DOHH2 (cell line): ENCODE data around the gene CDIPT.

Source experiments
- H3F3A ChIP-seq: fragments of 200-600 bp; sonication (generic), shearing (Covaris generic); 2 replicates; pipeline ENCODE4 v1.6.0; 2016; ENCODE audit warnings: antibody characterized with exemption, mild to moderate bottlenecking; ENCODE audit not compliant: control insufficient read depth, insufficient read depth
- H3K27ac ChIP-seq: fragments of 200-600 bp; sonication (generic); 2 replicates; pipeline ENCODE4 v1.5.1; 2014; ENCODE audit warnings: low read depth, mild to moderate bottlenecking, low read length, moderate library complexity
- H3K27me3 ChIP-seq: fragments of 200-600 bp; sonication (generic); 2 replicates; pipeline ENCODE4 v1.6.1; 2014; ENCODE audit warnings: mild to moderate bottlenecking, low read length, mixed read lengths; ENCODE audit not compliant: control insufficient read depth
- H3K36me3 ChIP-seq: fragments of 200-600 bp; sonication (generic); 2 replicates; pipeline ENCODE4 v1.6.1; 2014; ENCODE audit warnings: mild to moderate bottlenecking, low read length, moderate library complexity, mixed read lengths; ENCODE audit not compliant: control insufficient read depth
- H3K4me1 ChIP-seq: fragments of 200-600 bp; sonication (generic); 2 replicates; pipeline ENCODE4 v1.6.1; 2014; ENCODE audit warnings: mild to moderate bottlenecking, low read length, mixed read lengths; ENCODE audit not compliant: control insufficient read depth
- H3K4me2 ChIP-seq: fragments of 200-600 bp; sonication (generic); 2 replicates; pipeline ENCODE4 v1.6.0; 2014; ENCODE audit warnings: mild to moderate bottlenecking, low read length, moderate library complexity
- H3K4me3 ChIP-seq: fragments of 200-600 bp; sonication (generic); 2 replicates; pipeline ENCODE4 v1.5.1; 2014; ENCODE audit warnings: mild to moderate bottlenecking, low read length, mixed read lengths
- H3K79me2 ChIP-seq: fragments of 200-600 bp; sonication (generic); 2 replicates; pipeline ENCODE4 v1.6.1; 2014; ENCODE audit warnings: mild to moderate bottlenecking, low read length, mixed read lengths; ENCODE audit not compliant: control insufficient read depth
- H3K9me2 ChIP-seq: fragments of 200-600 bp; sonication (generic); replicated peaks from 2 replicates; pipeline ENCODE4 v1.6.1; 2014; ENCODE audit warnings: mild to moderate bottlenecking, low read length, mixed read lengths; ENCODE audit not compliant: control insufficient read depth
- H3K9me3 ChIP-seq: fragments of 200-600 bp; sonication (generic); 2 replicates; pipeline ENCODE4 v1.6.1; 2014; ENCODE audit warnings: antibody characterized with exemption, low read length, mixed read lengths; ENCODE audit not compliant: control insufficient read depth, insufficient read depth
- H4K20me1 ChIP-seq: fragments of 200-600 bp; sonication (generic); 2 replicates; pipeline ENCODE4 v1.6.0; 2014; ENCODE audit warnings: low read depth, mild to moderate bottlenecking, antibody characterized with exemption, low read length, moderate library complexity; ENCODE audit not compliant: control insufficient read depth, insufficient read depth
- EZH2phosphoT487 ChIP-seq: fragments of 200-600 bp; sonication (generic); IDR thresholded peaks from 2 replicates; pipeline ENCODE4 v1.6.1; 2017; ENCODE audit warnings: borderline replicate concordance, mild to moderate bottlenecking, antibody characterized with exemption, low read length, moderate library complexity, mixed read lengths
- TF ChIP-seq, protein P1 (sequence below): fragments of 200-600 bp; sonication (generic); IDR thresholded peaks from one replicate; pipeline ENCODE4 v1.5.1; 2014; ENCODE audit warnings: antibody characterized with exemption, mild to moderate bottlenecking, low read depth, low read length; ENCODE audit not compliant: poor library complexity, severe bottlenecking

CDIPT gene

DNA sequence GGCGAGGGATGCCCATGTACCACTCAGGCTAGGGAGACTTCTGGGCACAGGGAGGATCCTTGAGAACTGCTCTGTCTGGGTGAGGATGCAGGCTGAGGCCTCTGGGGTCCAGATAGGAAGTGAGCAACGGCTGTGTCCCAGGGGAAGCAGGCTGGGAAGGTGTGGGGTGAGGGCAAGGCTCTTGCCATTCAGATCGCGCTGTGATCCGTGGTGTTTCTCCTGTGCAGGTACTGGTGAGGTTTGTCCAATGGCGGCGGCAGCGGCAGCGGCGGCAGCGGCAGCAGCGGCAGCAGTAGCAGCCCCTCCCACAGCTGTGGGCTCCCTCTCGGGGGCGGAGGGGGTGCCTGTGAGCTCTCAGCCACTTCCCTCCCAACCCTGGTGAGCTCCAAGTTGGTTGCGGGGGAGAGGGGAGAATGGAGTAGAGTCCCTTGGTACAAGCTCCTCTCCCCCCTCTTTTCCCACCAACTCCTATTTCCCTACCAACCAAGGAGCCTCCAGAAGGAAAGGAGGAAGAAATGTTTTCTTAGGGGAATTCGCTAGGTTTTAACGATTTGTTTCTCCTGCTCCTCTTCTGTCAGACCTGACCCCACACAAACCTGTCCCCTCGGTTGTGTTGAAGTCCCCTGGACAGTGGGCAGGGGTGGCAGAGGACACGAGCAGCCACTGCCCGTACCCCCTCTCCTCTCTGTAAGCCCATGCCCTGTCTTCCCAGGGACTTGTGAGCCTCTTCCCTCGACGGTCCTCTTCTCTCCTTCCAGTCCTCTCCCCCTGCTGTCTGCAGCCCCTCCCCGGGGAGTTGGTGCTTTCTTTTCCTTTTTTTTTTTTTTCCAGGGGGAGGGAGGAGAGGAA is 53.0 kb downstream of the CDIPT start:
- H4K20me1 ChIP-seq, result peaks cover 24% of the 10 kb centered on the region
- H3K79me2 ChIP-seq, result peaks cover 28% of the 10 kb centered on the region
- H3K36me3 ChIP-seq, result peaks cover 40% of the 10 kb centered on the region
- H3K27me3 ChIP-seq, result no peaks in the 10 kb centered on the region
- no peak overlapping the region for H3K27ac ChIP-seq
- no peaks in the 10 kb centered on the region for H3K9me2 ChIP-seq
- no peak for TF ChIP-seq EZH2phosphoT487
- TF ChIP-seq, protein P1, sequence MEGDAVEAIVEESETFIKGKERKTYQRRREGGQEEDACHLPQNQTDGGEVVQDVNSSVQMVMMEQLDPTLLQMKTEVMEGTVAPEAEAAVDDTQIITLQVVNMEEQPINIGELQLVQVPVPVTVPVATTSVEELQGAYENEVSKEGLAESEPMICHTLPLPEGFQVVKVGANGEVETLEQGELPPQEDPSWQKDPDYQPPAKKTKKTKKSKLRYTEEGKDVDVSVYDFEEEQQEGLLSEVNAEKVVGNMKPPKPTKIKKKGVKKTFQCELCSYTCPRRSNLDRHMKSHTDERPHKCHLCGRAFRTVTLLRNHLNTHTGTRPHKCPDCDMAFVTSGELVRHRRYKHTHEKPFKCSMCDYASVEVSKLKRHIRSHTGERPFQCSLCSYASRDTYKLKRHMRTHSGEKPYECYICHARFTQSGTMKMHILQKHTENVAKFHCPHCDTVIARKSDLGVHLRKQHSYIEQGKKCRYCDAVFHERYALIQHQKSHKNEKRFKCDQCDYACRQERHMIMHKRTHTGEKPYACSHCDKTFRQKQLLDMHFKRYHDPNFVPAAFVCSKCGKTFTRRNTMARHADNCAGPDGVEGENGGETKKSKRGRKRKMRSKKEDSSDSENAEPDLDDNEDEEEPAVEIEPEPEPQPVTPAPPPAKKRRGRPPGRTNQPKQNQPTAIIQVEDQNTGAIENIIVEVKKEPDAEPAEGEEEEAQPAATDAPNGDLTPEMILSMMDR, result no peak
- peaks cover 13% of the 10 kb centered on the region for H3F3A ChIP-seq
- H3K4me1 ChIP-seq, result peaks cover 70% of the 10 kb centered on the region
- peak overlapping the region; percentile 97 for H3K4me3 ChIP-seq
- H3K4me2 ChIP-seq, result peak overlapping the region; percentile 97
- H3K9me3 ChIP-seq, result no peaks in the 10 kb centered on the region

DNA sequence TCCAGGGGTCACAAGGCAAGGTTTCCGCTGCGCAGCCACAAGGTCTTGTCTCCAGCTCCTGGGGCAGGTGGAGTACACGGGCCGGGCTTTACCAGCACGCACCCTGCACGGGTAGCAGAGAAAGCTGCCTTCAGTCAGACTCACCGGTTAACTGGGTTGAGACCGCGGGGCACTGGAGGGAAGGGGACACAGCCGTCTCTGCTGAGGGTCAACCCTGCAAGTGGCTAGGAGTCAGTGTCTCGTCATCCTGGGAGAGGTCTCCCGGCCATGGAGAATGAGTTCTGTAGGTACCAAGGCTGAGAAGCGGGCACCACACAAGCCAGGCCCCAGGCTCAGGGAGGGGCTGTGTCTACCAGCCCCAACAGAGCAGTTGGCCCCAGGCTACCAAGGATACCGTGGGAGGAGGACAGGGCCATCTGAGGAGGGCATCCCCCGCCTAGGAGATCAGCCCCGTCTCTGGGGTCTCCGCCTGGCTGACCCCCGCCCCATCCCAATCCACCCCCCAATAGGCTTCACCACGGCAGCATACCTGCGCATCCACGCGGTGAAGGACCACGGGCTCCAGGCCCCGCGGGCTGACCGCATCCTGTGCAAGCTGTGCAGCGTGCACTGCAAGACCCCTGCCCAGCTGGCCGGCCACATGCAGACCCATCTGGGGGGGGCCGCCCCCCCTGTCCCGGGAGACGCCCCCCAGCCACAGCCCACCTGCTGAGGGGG is 53.8 kb downstream of the CDIPT start:
- Histone ChIP-seq H3K27ac (no peak overlapping the region), H3K4me1 (peaks cover 70% of the 10 kb centered on the region)

More for the DNA sequence above, 53.8 kb downstream of the CDIPT start:
- H3F3A ChIP-seq, result peaks cover 19% of the 10 kb centered on the region
- H3K4me3 ChIP-seq, result peak overlapping the region; percentile 97
- no peaks in the 10 kb centered on the region for H3K9me3 ChIP-seq
- peaks cover 24% of the 10 kb centered on the region for H4K20me1 ChIP-seq
- peak overlapping the region; percentile 97 for H3K4me2 ChIP-seq
- peaks cover 30% of the 10 kb centered on the region for H3K79me2 ChIP-seq
- no peaks in the 10 kb centered on the region for H3K27me3 ChIP-seq
- no peaks in the 10 kb centered on the region for H3K9me2 ChIP-seq
- TF ChIP-seq, protein P1, result no peak
- no peak for TF ChIP-seq EZH2phosphoT487
- H3K36me3 ChIP-seq, result peaks cover 49% of the 10 kb centered on the region
